Skeletal muscle cell (primary cell): ENCODE results near the gene CTNNA3.
A peak's percentile ranks its signal among the peaks of the same experiment; 100 is the strongest.

Experiments used
- DNase-seq: peaks from one replicate; pipeline ENCODE4 v3.0.0-alpha.2; 2010; ENCODE audit warnings: low read depth
- H3K4me3 ChIP-seq: 2 replicates; pipeline ENCODE4 v1.5.1; 2011; ENCODE audit warnings: low read depth, mild to moderate bottlenecking, control low read depth, low read length, moderate library complexity

The CTNNA3 gene

GRCh38 chr10:67527351-67527750, 168.6 kb downstream of the CTNNA3 start:
- no peak overlapping the region for H3K4me3 ChIP-seq
- no peak for DNase-seq

- H3K4me3 ChIP-seq = no peak overlapping the region
- no peak for DNase-seq
Observed at GRCh38 chr10:67521546-67521945, 174.4 kb downstream of the CTNNA3 start.

GRCh38 chr10:67520924-67521520, 175.0 kb downstream of the CTNNA3 start:
- DNase-seq = peak; percentile 13
- H3K4me3 ChIP-seq = no peak overlapping the region

- H3K4me3 ChIP-seq = no peak overlapping the region
Observed at GRCh38 chr10:67519434-67519833, 176.6 kb downstream of the CTNNA3 start.

GRCh38 chr10:67518756-67519155, 177.2 kb downstream of the CTNNA3 start:
- H3K4me3 ChIP-seq = no peak overlapping the region
- DNase-seq = no peak

More at GRCh38 chr10:67519434-67519833, 176.6 kb downstream of the CTNNA3 start:
- DNase-seq = no peak

- H3K4me3 ChIP-seq = no peak overlapping the region
- no peak for DNase-seq
Observed at GRCh38 chr10:67518043-67518442, 178.0 kb downstream of the CTNNA3 start.

GRCh38 chr10:67506757-67507091, 189.3 kb downstream of the CTNNA3 start:
- DNase-seq = no peak
- no peak overlapping the region for H3K4me3 ChIP-seq

- DNase-seq = no peak
- H3K4me3 ChIP-seq = no peak overlapping the region
Observed at GRCh38 chr10:67506083-67506756, 189.8 kb downstream of the CTNNA3 start.

- no peak overlapping the region for H3K4me3 ChIP-seq
- DNase-seq = no peak
Observed at GRCh38 chr10:67492317-67493019, 203.5 kb downstream of the CTNNA3 start.

- H3K4me3 ChIP-seq = no peak overlapping the region
- no peak for DNase-seq
Observed at GRCh38 chr10:67487906-67488619, 207.9 kb downstream of the CTNNA3 start.

- H3K4me3 ChIP-seq = no peak overlapping the region
- no peak for DNase-seq
Observed at GRCh38 chr10:67487199-67487598, 208.8 kb downstream of the CTNNA3 start.

- no peak for DNase-seq
- H3K4me3 ChIP-seq = no peak overlapping the region
Observed at GRCh38 chr10:67477868-67478267, 218.1 kb downstream of the CTNNA3 start.

GRCh38 chr10:67476201-67476600, 219.8 kb downstream of the CTNNA3 start:
- no peak overlapping the region for H3K4me3 ChIP-seq
- no peak for DNase-seq

GRCh38 chr10:67473850-67474633, 222.0 kb downstream of the CTNNA3 start:
- H3K4me3 ChIP-seq = no peak overlapping the region
- no peak for DNase-seq

GRCh38 chr10:67471022-67471421, 225.0 kb downstream of the CTNNA3 start:
- no peak for DNase-seq
- H3K4me3 ChIP-seq = no peak overlapping the region

GRCh38 chr10:67464278-67464677, 231.7 kb downstream of the CTNNA3 start:
- no peak overlapping the region for H3K4me3 ChIP-seq
- no peak for DNase-seq

GRCh38 chr10:67452892-67453291, 243.1 kb downstream of the CTNNA3 start:
- no peak overlapping the region for H3K4me3 ChIP-seq
- no peak for DNase-seq

- DNase-seq = no peak
- no peak overlapping the region for H3K4me3 ChIP-seq
Observed at GRCh38 chr10:67438605-67439304, 257.2 kb downstream of the CTNNA3 start.

GRCh38 chr10:67433276-67433675, 262.7 kb downstream of the CTNNA3 start:
- no peak overlapping the region for H3K4me3 ChIP-seq
- no peak for DNase-seq
